Gastroesophageal sphincter (tissue), 3 donors: ENCODE measurements around the gene NBR1.

ENCODE experiments used
- CTCF ChIP-seq, 4 experiments: fragments of 200-600 bp in 2 of 4; fragments of 450-650 bp in 2 of 4; sonication (generic) in 1 of 4; IDR thresholded peaks; one replicate each; pipeline ENCODE4 v1.5.1; 2017 to 2019; ENCODE audit warnings: antibody characterized with exemption in 4 of 4, mild to moderate bottlenecking in 2 of 4, moderate library complexity in 2 of 4
- EP300 ChIP-seq: sonication (generic); formaldehyde crosslinking; IDR thresholded peaks from one replicate; pipeline ENCODE4 v1.6.1; 2017; ENCODE audit warnings: antibody characterized with exemption, mild to moderate bottlenecking
- POLR2A ChIP-seq, 2 donors: fragments of 450-650 bp; IDR thresholded peaks; one replicate each; pipeline ENCODE4 v1.6.1; 2017; ENCODE audit warnings: antibody characterized with exemption in 2 of 2, mild to moderate bottlenecking in 2 of 2, moderate library complexity in 1 of 2
- POLR2AphosphoS5 ChIP-seq: sonication (generic); formaldehyde crosslinking; IDR thresholded peaks from one replicate; pipeline ENCODE4 v1.6.1; 2017; ENCODE audit warnings: antibody characterized with exemption

GRCh38 chr17:43175213-43176118 lies 4.5 kb downstream of the NBR1 start:
- TF ChIP-seq CTCF (IDR thresholded peaks at IDR 0.05) (no peak), POLR2AphosphoS5 (no peak), EP300 (no peak), POLR2A (IDR thresholded peaks at IDR 0.05) (no peak)
